ENCODE data around the gene TREX2. TPM values are rescaled to one million over a fixed set of nuclear protein-coding genes. Genes with fewer than 3 reads are reported as not detected.

Gene TREX2
- total RNA-seq, 4 donors from 2014 or later: 0.42 to 1.6 (median 0.87) TPM

- H3K9me3 ChIP-seq: no peaks in the 10 kb centered on the region
- no peak overlapping the region for H3K27ac ChIP-seq
- H3K27me3 ChIP-seq: no peaks in the 10 kb centered on the region
- H3K36me3 ChIP-seq: no peaks in the 10 kb centered on the region
- no peak overlapping the region for H3K4me3 ChIP-seq
- no peak for TF ChIP-seq POLR2AphosphoS5 (IDR thresholded peaks at IDR 0.05)
- TF ChIP-seq CTCF (IDR thresholded peaks at IDR 0.05): no peak
- TF ChIP-seq POLR2A (IDR thresholded peaks at IDR 0.05): no peak
- no peak for TF ChIP-seq EP300 (IDR thresholded peaks at IDR 0.05)
- H3K4me1 ChIP-seq: peaks cover 0 to 23% (median 0%) of the 10 kb centered on the region in 3 donors
- ATAC-seq: no peak
- WGBS, 2 donors (ENCODE audit: low coverage in 1 of 2): 89% methylated on average over 3 of the region's 15 CpGs; no CpG with 5 or more reads in 1 of the 2 donors
These were observed 35.5 kb downstream of the TREX2 start for GRCh38 chrX:153410373-153410772.

GRCh38 chrX:153409414-153410101 lies 36.3 kb downstream of the TREX2 start:
- ATAC-seq: no peak
- H3K9me3 ChIP-seq: no peaks in the 10 kb centered on the region
- H3K27me3 ChIP-seq: no peaks in the 10 kb centered on the region

GRCh38 chrX:153408871-153409351 lies 36.9 kb downstream of the TREX2 start:
- no CpG with 5 or more reads among the region's 12 CpGs for whole genome bisulfite sequencing, 2 donors (ENCODE audit: low coverage in 1 of 2)
- Histone ChIP-seq H3K9me3 (no peaks in the 10 kb centered on the region), H3K36me3 (no peaks in the 10 kb centered on the region), H3K4me3 (no peak overlapping the region), H3K27me3 (no peaks in the 10 kb centered on the region), H3K27ac (no peak overlapping the region), H3K4me1 (peaks cover 0 to 23% (median 0%) of the 10 kb centered on the region in 3 donors)
- ATAC-seq: no peak
- TF ChIP-seq POLR2A (IDR thresholded peaks at IDR 0.05) (no peak), CTCF (IDR thresholded peaks at IDR 0.05) (no peak), EP300 (IDR thresholded peaks at IDR 0.05) (no peak), POLR2AphosphoS5 (IDR thresholded peaks at IDR 0.05) (no peak)

More at GRCh38 chrX:153409414-153410101, 36.3 kb downstream of the TREX2 start:
- Histone ChIP-seq H3K36me3 (no peaks in the 10 kb centered on the region), H3K4me1 (peaks cover 0 to 23% (median 0%) of the 10 kb centered on the region in 3 donors), H3K4me3 (no peak overlapping the region), H3K27ac (no peak overlapping the region)
- no peak for TF ChIP-seq CTCF (IDR thresholded peaks at IDR 0.05)
- TF ChIP-seq EP300 (IDR thresholded peaks at IDR 0.05): no peak
- no peak for TF ChIP-seq POLR2AphosphoS5 (IDR thresholded peaks at IDR 0.05)
- TF ChIP-seq POLR2A (IDR thresholded peaks at IDR 0.05): no peak
- 96% methylated on average over 10 of the region's 30 CpGs; no CpG with 5 or more reads in 1 of the 2 donors for WGBS, 2 donors (ENCODE audit: low coverage in 1 of 2)

- H3K4me3 ChIP-seq: no peak overlapping the region
- H3K4me1 ChIP-seq: peaks cover 0 to 23% (median 0%) of the 10 kb centered on the region in 3 donors
- WGBS, 2 donors (ENCODE audit: low coverage in 1 of 2): no CpG with 5 or more reads among the region's 10 CpGs
- no peak overlapping the region for H3K27ac ChIP-seq
- no peak for TF ChIP-seq CTCF (IDR thresholded peaks at IDR 0.05)
- TF ChIP-seq POLR2A (IDR thresholded peaks at IDR 0.05): no peak
- TF ChIP-seq POLR2AphosphoS5 (IDR thresholded peaks at IDR 0.05): no peak
- no peak for TF ChIP-seq EP300 (IDR thresholded peaks at IDR 0.05)
- H3K36me3 ChIP-seq: no peaks in the 10 kb centered on the region
- no peaks in the 10 kb centered on the region for H3K9me3 ChIP-seq
- no peaks in the 10 kb centered on the region for H3K27me3 ChIP-seq
- ATAC-seq: no peak
These were observed 37.6 kb downstream of the TREX2 start for GRCh38 chrX:153408221-153408721.

GRCh38 chrX:153407736-153408135 lies 38.1 kb downstream of the TREX2 start:
- Histone ChIP-seq H3K27me3 (no peaks in the 10 kb centered on the region), H3K27ac (no peak overlapping the region), H3K36me3 (no peaks in the 10 kb centered on the region), H3K4me1 (peaks cover 0 to 20% (median 0%) of the 10 kb centered on the region in 3 donors), H3K4me3 (no peak overlapping the region), H3K9me3 (no peaks in the 10 kb centered on the region)
- ATAC-seq: no peak
- whole genome bisulfite sequencing, 2 donors (ENCODE audit: low coverage in 1 of 2): no CpG with 5 or more reads among the region's 3 CpGs
- TF ChIP-seq POLR2A (IDR thresholded peaks at IDR 0.05): no peak
- no peak for TF ChIP-seq CTCF (IDR thresholded peaks at IDR 0.05)
- no peak for TF ChIP-seq POLR2AphosphoS5 (IDR thresholded peaks at IDR 0.05)
- TF ChIP-seq EP300 (IDR thresholded peaks at IDR 0.05): no peak

Data from gastroesophageal sphincter (tissue), 4 donors.